DMS114 treated with DMSO at 0.1 percent for 48 hours (cell line): ENCODE data around the gene BBS1.
"Not testable (repeated sequence)": the region's sequence is repeated elsewhere in the genome, so short reads cannot be mapped to it uniquely, and the experiment has no call there.

ENCODE experiments used
- DNase-seq: peaks from one replicate; lab custom pipeline; 2025; ENCODE audit not compliant: unreplicated experiment; lab: John Stamatoyannopoulos, UW

Gene BBS1

GRCh38 chr11:66510271-66510989, at the start of gene BBS1:
Gene BBS1, plus strand, starts transcription at chr11:66510635. Its CDS starts 25 bp downstream, at chr11:66510660.
- DNase-seq = peak; percentile 81

- no peak for DNase-seq
Observed at GRCh38 chr11:66462010-66462409, 48.4 kb upstream of the BBS1 start.

DNA sequence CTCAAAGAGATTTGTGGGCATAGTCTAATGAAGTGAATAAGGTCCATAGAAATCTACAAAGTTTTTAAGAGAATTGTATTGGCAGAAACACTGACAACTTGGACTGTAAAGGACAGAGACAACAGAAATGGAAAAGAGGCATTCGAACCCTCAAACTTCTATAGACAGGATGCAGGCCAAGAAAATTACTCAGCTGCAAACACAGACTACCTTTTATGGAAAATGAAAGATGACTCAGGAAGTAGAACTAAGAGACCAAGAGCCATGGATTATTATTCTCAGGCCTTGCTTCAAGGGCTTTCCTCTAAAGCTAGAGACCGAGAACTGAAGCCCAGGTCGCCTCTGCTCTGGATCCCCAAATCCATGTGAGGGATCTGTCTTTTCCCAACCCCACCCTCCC, 47.5 kb upstream of the BBS1 start:
- DNase-seq = no peak

DNA sequence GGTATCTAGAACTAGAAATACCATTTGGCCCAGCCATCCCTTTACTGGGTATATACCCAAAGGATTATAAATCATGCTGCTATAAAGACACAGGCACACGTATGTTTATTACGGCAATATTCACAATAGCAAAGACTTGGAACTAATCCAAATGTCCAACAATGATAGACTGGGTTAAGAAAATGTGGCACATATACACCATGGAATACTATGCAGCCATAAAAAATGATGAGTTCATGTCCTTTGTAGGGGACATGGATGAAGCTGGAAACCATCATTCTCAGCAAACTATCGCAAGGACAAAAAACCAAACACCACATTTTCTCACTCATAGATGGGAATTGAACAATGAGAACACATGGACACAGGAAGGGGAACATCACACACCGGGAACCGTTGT, 46.3 kb upstream of the BBS1 start:
- not testable (repeated sequence) for DNase-seq

DNA sequence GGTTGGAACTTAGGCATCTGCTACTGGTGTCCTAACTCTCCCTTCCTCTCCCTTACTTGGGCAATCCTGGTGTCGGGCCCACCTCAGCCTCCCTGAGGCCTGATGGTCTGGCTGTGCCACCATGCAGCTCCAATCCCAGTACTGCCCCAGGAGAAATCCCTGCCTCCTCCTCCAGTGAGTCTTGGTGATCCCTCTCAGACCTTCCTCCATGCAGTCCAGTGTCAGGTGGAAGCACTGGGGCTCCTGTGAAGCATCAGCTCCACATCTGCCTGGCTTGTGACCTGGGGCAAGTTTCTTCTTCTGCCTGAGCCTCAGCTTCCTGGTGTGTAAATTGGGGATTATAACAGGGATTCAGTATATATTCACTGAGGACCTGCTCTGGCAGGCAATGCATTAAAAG, 45.5 kb upstream of the BBS1 start:
- DNase-seq = no peak

DNA sequence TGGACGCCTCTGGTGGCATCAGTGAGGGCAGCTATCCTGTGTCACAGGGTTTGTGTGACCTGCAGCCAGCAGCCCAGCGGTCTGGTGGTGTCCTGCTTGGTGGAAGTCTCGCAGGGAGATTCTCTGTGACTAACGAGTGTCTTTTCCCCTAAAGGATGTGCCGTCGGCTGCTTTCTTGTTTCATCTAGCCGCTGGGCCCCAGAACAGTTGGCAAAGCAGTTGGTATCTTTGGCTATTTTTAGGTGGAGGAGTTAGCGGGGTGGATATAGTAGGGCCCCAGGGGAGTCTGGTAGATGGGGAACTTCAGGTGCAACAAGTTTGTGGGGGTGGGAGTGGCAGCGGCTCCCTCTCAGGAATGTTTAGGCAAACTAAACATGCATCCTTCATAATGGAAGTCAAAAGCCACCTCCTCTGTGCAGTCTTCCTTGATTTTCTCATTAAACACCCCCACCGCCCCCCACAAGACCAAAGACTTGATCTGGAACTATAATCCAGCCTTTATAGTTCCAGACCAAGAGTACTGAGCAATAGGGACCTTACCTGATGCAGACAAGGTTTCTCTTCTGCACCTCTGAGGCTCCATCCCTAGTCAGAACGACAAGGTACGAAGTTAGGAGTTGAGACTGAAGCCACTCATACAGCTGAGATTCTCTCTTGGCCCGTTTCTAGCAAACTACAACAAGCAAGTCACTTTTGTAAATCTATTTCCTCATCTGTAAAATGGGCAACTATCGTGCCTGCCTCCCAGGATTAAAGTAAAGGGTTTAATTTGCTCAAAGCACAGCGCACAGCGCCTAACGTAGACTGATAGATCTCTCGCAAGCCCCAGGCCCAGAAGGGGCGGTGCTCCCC, 44.8 kb upstream of the BBS1 start:
- no peak for DNase-seq

DNA sequence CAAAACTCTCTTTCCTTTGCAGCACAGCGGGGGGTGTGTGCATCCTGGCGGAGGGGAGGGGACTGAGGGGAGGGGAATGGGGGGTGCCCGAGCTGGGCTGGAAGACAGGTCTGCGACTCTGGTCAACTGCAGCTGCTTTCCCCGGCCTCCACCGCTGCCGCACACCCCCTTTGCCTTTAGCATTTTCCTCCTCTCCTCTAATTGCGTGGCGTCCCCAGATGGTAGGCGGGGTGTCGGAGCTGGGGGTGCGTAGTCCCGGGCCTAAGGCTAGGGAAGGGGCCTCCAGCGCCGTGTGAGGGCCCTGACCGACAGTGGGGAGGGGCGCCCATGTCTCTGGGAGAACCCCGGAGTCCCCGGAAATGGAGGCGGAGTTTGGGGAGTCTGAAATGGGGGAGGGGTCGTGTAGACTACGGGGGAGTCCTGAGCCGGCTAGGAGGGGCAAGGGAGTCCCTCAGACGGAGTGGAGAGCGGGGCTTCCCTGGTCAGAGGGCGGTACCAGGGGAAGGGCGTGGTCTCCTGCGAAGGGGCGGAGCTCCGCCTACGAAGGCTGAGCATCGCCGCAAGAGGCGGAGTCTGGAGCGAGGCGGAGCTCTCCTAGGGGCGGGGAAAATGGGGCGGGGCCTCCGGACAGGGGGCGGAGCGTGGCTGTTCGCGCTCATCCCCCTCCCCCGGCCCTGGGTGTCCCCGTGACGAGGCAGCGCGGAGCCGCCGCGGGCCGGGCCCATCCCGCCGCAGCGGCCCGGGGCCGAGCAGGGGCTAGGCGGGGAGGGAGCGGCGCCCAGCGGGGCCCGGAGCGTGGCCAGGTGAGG, 44.0 kb upstream of the BBS1 start, which contains the start of gene PELI3:
Gene PELI3, plus strand, starts transcription at position 681 of the 809 bp plus-strand sequence. CDS start 1,224 bp downstream, outside the sequence.
- DNase-seq = peak; percentile 72

DNA sequence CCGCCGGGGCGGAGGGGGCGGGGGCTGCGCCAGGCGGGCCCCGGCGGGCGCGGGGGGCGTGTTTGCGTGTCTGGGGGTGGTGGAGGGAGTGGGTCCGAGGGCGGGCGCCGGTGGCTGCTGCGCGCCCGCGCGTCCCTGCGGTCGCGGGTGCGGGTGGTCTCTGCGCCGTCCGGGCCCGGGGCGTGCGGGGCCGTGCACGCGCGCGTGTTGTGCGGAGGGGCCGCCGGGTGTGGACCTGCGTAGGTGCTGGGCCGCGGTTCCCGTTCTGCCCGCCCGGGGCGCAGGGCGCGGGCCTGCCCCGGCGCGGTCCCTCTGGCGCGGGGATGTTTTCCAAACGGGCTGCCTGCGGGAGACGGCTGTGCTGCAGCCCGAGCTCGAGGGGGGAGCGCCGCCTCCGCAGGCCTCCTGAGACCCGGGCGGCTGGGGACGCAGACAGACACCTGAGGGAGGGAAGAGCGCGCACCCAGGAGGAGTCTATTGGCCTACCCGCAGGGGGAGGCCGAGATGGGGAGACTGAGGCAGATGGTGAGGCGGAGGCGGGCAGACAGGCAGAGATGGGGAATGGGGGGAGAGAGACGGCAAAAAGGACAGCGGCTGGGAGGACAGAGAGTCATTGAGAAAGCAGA, 43.3 kb upstream of the BBS1 start:
- DNase-seq = no peak

DNA sequence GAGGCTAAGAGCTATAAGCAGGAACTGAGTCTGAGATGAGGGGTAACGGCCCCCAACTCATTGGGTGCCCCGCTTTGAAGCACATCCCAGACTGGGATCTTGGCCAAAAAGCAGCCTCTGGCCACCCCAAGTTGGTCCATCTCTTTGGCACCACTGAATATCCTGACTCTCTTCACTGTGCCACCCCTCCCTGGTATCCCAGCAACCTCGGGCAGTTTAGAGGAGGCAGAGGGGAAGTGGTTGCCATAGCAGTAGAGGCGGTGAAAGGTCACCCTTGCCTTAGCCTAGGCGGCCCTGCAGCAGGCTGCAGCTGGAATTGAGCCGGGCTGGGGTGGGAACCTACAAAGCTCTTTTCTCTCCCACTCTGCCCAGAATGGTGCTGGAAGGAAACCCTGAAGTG, 42.7 kb upstream of the BBS1 start:
- no peak for DNase-seq

- DNase-seq = no peak
Observed at GRCh38 chr11:66468691-66469090, 41.7 kb upstream of the BBS1 start.

DNA sequence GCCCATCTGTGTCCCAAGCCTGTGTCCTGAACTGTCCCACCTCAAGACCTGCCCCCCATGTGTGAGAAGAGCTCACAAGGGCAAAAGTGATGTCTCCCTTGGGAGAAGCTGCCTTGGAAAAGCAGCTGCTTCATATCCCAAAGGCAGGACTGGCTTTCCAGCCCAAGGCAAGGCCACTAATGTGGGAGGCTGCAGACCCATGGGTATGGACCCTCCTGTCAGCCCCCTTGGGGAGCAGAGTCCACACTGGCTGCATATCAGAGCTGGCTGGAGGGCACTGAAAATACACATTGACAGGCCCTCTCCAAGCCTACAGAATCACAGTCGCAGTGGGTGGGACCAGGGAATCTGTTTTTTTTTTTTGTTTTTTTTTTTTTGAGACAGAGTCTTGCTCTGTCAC, 41.0 kb upstream of the BBS1 start:
- DNase-seq = no peak

DNA sequence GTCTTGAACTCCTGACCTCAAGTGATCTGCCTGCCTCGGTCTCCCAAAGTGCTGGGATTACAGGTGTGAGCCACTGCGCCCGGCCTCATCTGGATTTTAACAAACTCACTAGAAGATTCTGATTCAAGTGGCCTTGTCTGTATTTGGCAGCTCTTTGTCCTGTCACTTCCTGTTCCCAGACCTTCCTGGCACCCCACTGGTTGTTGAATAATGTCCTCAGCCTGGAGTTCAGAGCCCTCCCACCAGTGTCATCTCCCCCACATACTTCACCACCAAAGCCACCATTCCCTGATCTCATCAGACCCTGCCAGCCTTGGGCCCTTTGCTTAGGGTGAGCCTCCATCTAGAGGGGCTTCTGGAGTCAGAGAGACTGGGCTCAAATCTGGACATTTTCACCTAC, 40.4 kb upstream of the BBS1 start:
- DNase-seq = no peak

- DNase-seq = no peak
Observed at GRCh38 chr11:66471142-66471541, 39.3 kb upstream of the BBS1 start.

GRCh38 chr11:66472054-66472453, 38.4 kb upstream of the BBS1 start:
- no peak for DNase-seq

DNA sequence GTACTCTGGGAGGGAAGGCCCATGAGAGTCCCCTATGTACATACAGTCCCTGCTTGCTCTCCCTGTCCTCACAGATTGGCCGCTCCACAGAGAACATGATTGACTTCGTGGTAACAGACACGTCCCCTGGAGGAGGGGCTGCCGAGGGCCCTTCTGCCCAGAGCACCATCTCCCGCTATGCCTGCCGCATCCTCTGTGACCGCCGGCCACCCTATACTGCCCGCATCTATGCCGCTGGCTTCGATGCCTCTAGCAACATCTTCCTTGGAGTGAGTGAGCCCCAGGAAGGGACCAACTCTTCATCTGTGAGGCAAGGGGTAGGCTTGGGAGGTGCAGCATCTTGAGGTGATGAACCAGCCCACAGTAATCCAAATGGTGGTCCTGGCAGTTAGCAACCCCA, 37.3 kb upstream of the BBS1 start:
- no peak for DNase-seq

GRCh38 chr11:66473608-66474515, 36.6 kb upstream of the BBS1 start:
- no peak for DNase-seq

- DNase-seq = no peak
Observed at GRCh38 chr11:66475349-66476172, 34.9 kb upstream of the BBS1 start.

DNA sequence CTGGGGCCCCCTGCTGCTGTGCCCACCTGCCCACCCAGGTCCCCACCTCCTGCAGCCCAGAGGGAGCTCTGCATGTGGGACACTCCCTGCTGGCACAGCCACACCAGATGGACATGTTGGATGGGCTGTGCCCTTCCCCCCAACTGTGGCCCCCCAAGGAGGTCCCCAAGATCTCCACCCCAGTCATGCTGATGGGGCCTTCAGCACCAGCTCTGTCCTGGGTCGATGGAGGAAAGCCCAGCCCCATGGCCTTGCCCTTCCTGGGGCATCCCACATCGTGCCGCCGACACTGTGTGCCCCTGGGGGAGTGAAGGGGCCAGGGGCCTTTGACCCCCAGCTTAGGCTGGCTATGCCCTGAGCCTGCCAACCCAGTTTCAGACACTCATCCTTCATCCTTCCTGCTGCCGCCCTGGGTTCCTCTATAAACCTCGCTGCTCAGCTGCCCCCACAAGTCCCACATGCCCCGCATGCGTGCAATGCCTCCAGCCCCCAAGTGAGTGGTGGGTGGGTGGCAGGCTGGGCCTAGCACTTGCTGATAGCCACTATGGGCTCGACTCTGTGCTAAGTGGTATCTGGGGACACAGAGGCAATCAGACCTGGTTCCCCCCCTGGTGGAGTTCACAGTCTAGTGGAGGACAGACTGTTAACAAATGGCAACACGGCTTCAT, 34.1 kb upstream of the BBS1 start:
- DNase-seq = no peak

DNA sequence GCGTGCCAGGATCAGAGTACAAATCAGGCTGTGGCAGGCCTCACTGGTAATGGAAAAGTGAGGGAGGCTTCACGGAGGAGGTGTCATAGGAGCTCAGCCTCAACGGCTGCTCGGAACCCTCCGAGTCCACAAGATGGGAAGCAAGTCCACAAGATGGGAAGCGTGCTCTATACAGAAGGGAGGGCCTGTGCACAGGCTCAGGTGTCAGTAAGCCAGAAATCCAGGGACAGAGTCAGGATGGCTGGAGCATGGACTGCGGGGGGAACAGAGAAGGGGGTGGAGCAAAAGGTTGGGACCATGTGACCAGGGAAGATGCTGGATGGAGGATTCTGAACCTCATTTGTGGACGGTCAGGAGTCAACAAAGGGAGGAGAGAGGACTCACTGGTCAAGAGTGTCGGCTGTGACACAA, 33.6 kb upstream of the BBS1 start:
- DNase-seq = no peak
